Stimulated activated CD4-positive, alpha-beta T cell treated with anti-CD3 and anti-CD28 coated beads, TNF-alpha, amount 100 ng/mL, for 24 hours (primary cell): ENCODE measurements around the gene PARD3B.

Experiments
- DNase-seq, 3 experiments: peaks; one replicate each; pipeline ENCODE4 v3.0.0-alpha.2; 2020; ENCODE audit warnings: low read depth in 3 of 3

PARD3B gene

DNA sequence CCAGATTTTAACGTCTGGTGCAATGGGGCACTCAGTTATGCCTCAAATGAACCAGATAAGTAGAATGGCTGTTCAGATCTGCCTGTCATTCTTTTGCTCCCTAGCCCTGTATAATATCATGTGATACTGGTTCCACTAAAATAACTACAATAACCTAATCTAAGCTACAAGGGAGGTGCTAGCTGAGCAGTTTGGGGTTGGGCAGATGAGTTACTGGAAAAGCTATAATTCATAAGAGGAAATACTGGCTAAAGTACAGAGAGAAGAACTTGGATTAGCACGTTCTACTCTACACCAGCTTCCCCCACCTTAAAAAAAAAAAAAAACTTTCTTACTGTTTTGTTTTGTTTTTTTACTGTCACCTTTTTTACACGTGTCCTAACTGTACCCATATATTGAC lies 953.7 kb downstream of the PARD3B start:
- DNase-seq: no peak

DNA sequence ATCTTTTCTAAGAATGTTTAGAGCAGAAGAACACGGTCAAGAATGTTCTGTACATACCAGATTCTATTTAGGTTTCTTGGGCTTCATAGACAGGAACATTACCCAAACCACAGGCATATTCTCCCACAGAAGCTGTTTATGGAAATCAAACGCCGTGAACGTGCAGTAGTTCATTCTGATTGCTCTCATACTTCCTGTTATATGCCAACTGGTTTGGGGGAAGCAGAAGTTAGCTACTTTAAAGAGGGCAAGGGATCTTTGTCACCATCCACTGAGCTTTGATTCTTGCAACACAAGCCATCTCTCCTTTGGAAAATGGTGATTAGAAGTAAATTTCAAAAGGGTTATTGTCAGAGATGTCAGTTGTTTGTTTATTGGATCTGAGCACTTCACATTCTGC lies 954.8 kb downstream of the PARD3B start:
- no peak for DNase-seq

DNA sequence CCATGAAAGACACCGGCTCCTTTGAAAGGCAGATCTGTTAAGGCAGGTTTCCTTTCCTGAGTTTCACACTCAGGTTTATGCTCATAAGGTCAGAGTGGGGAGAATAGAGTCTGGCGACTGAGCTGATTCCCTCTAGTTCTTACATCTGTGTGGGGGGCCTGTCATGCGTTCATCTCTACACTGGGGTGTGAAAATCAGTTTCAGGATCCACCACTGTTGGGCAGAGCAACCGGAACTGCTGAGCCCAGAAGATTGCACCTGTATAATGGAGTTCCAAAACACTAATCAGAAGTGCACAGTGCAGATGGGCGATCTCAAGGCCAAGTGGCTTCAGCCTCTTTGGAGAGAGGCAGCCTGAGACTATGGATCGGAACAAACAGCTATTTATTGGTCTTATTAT lies 955.7 kb downstream of the PARD3B start:
- DNase-seq: no peak

DNA sequence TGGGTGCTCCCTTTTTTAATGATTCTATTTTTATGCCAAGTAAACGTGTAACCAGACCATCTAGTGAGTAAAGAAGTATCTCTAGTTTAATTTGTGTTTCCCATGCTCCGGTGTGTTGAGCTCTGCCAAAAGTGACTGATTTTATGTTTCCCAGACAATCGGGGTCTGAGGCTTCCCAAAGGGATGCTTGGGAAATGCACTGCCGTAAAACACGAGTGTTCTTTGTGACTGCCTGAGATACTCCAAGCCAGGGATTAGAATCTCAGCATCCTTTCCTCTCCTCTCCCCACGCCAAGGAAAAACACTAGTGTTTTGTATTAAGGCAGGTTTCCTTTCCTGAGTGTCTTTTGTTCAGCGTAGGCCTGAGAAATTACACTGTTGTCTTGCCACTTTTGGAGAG lies 956.6 kb downstream of the PARD3B start:
- no peak for DNase-seq

DNA sequence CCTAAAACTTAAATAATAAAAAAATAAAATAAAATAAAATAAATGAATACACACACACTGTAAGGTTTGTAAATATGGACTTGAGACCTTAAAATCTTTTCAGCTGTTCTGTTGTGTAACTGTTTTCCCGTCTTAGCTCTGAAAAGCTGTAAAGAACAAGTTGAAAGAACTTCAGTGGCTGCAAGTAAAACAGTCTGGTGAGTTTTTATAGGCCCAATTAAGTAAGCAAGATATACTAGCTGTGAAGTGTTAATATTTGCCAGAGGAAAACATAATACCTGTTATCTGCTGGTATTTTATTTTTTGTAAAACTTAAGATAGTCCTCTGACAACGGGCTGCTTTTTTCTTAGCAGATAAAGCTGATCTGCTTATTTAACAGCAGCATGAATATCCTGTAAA lies 960.1 kb downstream of the PARD3B start:
- no peak for DNase-seq

DNA sequence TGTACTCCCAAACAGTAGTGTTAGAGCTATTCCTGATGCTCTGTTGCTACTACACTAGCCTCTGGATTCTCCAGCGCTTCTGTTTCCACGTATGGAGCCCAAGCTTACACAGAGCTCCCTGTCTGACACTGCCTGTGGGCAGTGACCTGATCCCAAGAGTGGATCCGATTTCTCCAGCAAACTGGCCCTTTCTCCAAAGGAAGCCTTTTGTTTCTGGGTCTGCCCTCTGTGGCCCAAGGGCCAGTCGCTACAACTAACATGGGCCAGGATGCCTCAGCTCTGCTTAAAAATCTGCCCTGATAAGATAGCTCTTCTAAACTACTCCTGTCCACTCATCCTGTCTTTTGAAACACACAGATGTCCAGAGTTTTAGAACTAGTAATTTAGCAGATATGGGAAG lies 964.4 kb downstream of the PARD3B start:
- DNase-seq: no peak

DNA sequence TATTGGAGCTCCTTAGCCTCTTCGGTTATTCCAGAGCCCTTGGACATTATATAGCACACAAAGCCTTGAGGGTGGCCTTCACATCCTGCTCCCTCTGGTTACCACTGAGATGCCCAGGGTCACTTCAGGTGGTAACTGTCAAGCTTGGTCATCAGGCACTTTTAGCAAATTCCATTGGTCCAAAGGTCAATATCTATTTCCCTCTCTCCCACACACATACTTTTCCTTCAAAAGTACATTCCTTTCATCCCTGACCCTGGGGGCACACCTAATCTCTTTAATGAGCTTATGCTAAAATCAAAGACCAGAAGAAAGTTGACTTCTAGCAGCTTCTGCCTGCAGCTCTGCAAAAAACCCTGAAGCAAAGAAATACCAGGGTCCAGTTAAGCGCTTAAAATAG lies 965.1 kb downstream of the PARD3B start:
- no peak for DNase-seq

DNA sequence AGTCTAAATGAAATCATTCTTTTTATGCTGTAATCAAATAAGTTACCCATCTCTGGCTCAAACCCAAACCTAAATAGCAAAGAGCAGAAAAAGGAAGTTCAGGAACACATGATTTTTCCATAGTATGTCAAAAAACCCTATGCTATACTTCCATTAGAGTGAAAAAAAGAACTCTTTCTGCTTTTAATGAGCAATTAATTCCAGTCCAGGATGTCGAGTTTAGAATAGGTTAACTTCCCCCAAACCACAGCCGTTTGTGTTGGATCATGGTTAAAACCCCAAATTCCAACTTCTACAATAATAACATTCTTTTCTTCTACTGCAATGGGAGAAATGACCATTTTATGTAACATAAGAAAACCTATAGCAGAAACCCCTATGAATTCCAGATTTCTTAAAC lies 965.9 kb downstream of the PARD3B start:
- no peak for DNase-seq

DNA sequence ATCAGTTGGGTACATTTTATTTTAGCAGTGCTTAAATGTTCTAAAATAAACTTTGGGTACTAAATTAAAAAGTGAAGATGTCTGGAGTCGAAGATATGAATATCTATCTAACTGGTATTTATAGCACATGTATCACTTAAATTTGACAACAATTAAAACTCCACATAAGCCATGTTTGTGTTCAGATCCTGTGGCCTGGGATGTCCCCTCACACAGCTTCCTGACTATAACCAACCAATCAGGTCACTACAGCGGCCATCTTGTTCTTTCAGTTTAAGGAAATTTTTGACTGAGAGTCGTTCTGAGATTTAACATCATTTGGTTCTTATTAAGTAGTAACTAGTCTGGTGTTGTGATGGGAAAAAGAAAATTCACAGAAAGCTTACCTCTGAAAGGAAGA lies 966.4 kb downstream of the PARD3B start:
- DNase-seq: no peak

DNA sequence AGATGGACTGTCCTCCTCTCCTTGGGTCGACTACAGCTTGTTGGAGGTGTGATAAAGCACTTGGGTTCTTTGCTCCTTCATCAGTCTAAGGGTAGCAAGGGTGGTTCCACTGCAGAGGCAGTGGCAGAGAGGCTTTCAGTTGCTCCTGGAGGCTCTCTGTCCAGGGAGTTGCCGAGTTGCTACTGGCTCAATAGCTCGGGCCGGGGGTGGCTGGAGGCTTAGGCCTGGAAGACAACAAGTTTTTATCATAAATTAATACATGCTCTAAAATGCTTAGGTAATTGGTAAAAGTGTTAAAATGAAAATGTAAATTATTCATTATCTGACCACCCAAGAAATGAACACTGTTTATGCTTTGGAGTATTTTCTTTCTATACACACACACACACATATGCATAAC lies 975.0 kb downstream of the PARD3B start:
- DNase-seq: no peak

DNA sequence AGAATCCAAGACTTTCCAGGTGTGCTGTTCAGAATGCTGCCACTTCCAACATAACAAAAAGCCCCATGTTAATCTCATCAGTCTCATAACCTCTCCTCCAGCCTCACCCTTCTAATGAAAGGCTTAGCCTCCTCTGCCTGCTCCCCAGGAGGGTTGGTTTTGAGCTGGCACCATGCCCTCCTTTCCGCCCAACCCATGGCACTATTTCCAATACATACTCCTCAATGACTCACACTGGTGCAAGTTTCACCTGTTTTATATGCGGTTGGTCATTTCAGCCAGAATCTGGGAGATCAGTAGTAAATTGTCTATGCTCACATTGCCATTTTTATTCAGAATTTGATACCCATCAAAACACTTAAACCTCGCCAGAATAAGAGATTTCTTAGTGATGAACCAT lies 979.4 kb downstream of the PARD3B start:
- no peak for DNase-seq

DNA sequence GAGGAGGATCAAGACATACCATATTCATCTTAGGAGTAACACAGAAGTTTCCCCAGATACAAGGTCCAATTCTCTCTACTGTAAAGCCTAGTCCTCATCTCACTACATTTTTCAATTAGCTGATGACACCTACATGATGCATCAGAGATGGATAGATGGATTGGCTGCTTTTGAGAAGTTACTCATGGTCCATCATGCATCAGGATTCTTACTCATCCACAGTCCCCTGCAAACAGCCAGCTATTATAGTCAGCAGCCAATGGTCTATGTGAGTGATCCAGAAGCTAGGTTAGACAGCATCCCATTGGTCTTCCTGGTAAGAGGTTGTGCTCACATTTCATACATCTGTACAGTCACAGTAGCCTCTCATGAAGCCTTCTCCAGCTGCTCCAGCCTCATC lies 982.5 kb downstream of the PARD3B start:
- no peak for DNase-seq

DNA sequence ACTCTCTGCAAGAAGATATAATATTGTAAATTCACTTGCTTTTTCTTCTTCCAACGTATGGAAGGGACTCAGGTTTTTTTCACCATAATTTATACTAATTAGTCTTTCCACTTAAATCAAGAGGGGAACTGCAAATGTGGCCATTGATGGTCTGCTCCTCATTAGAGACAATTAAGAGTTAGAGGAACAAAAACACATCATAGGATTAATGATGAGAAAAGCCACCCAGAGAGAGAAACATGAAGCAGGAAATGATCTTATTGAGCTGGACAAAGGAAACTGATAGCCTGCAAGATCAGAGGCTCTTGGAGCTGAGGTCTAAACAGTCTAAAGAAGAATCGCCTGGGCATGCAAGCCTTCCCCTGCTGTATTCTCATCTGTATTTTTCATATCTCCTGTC lies 985.8 kb downstream of the PARD3B start:
- no peak for DNase-seq

DNA sequence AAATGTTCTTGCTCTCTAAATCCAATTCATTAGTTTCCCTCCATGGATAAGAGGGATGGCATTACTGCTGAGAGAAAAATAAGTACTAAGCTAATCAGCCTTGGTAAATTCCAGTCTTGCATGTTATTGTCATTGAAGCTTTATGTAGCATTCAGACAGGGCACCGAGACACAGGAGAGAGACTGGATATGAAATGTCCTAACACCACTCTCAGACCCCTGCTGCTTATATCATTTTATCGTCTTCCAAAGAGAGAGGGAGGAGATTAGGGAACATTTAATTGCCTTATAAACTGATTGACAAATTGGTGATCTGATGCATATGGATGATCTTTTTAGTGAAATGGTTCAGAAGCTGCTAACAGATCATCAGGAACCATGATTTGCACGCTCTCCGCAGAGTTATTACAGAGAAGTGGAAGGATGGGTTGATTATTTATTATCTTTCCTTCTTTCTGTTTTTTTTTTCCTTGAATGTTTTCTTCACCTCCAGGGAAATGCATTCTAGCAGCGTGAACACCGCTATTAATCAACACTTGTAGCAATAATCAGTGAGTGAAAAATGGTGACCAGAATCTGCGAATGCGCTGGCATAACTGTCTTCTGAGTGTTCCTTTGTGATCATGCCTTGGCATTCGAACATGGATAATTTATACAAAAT lies 986.3 kb downstream of the PARD3B start:
- DNase-seq: no peak

DNA sequence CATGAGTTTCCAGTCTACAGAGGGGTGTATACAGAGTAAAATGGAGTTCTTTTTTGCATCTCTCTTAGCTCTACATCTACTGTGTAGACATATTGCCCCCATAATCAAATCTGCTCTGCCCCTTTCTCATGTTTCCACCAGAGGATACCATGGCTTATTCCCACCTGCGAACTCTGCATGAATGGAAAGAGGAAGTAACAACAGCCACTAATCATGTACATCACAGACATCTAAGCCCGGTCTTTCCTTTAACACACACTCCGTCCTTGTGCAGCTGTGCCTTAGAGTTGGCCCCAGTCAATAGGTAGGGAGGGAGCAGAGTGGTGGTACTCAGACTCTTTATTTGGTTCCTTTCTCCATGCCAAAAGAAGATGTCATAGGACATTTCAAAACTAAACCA lies 989.7 kb downstream of the PARD3B start:
- DNase-seq: no peak

DNA sequence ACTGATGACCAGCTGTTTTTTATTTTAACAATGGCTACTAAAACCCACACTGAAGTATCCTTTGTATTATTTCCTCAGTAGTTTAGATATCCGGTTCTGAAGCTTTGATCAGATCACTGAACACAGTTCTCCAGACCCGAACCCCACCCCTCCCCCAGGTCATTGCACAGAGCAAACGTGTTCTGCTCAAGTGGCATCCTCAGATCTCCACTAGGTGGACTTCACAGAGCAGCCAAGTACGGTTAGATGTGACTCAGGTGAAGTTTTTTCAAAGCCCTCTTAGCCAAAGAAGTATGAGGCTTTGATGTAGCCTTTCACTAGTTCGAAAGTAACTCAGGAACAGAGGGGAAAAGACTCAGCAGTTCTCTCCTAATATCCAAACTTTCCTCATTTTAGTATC lies 994.3 kb downstream of the PARD3B start:
- DNase-seq: no peak

DNA sequence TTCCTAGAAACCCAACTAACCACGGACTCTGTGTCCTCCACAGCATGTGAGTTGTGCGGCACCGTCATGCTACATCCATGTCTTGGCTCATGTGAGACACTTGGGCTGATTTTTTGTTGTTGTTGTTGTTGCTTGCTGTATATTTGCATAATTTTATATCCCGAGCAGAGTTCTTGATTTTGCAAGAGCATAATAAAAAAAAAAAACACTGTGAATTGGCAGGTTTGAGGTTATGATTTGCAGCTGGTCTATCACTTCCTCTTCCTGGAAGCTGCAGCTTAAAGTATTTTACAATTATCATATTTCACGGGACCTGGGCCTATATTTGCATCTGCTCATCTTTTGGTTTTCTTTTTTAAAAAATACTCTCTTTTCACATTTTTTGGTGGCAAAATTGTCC lies 994.8 kb downstream of the PARD3B start:
- no peak for DNase-seq

DNA sequence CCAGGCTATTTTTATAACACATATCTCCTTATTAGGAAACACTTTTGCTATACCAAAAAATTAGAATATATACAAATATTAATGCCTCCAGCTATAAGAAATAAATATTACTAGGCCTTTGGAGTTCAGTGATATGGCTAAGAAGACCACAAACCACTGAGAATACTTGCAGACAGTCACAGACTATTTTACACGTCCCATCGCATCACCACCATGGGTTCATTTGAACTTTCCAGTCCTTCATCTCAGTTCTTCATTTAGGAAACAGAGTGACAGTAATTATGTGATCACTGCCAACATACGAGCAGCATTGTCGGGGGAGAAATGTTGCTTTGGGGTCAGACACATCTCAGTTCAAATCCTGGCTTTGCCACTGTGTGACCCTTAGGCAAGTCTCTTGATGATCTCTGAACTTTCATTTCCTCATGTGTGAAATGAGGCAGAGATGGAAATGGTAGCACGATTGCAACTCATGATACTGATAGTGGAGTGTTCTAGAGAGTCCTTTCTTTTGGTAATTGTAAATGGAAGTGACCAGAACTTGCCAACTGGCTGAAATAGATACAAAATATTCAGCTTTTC lies 998.1 kb downstream of the PARD3B start:
- DNase-seq: no peak

DNA sequence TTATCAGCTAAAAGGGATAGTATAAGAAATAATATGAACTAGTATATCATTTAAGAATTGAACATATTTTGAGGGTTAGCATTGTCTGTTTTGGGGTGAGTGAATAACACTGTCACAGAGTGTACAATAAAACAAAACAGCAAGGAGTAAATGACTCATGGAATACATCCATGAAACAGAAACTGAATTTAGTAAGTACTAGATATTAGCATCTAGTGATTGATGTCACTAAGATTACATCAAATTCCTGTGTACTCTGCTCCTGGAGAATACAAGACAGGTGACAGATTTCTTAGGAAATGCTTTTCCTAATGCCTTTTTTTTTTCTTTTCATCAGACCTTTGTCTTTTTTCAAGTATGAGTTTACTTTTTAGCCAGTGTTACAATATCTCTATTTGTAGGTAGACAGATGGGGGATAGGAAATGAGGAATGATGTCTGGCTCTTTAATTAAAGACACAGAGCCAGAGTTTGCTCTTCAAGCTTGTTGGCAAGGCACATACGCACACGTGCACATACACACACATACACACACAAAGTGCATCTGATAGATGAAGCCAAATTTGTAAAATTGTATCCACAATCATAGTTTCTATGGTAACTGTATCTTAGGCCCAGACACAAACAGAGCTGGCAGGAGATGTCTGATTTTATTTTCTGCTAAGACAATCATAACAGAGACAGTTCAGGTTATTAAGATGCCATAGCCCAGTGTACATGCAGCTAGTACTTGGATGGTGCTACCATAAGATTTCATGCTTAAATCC lies 998.8 kb downstream of the PARD3B start:
- DNase-seq: no peak

DNA sequence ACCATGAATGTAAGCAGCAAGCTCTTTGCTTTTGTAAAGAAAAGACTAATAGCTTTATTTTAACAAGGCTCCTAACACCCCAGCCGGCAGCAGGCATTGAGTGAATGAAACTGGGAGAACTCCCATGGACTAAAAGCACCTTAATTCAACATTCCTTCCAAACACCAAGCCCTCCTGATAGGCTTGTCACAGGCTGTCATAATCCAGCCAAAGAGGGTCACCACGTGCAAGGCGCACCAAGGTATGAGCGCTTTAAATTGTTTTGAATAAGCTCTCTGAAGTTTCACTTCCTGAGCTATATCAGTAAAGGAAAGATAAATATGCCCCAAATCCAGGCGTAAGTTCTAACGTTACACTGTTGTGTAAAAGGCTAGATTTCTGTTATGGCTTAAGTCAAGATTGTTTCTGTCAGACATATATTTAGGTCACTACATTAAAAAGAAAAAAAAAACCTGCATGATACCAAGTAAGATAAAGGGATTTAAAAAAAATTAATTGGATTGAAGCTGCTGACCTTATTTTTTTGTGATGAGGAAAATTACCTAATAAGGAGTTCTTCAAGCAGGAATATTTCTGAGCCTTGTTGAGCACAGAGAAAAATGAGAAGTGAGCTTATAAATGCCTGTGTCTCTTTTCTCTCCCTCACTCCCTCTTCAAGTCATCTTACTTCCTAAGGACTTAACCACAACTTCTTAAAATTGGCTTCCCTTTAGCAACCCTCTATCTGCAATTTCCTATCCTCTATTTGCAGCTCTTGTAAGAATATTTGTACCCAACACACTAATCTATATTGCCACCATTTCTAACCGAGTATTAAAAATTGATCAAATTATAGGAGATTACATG lies 1000.9 kb downstream of the PARD3B start:
- DNase-seq: no peak

DNA sequence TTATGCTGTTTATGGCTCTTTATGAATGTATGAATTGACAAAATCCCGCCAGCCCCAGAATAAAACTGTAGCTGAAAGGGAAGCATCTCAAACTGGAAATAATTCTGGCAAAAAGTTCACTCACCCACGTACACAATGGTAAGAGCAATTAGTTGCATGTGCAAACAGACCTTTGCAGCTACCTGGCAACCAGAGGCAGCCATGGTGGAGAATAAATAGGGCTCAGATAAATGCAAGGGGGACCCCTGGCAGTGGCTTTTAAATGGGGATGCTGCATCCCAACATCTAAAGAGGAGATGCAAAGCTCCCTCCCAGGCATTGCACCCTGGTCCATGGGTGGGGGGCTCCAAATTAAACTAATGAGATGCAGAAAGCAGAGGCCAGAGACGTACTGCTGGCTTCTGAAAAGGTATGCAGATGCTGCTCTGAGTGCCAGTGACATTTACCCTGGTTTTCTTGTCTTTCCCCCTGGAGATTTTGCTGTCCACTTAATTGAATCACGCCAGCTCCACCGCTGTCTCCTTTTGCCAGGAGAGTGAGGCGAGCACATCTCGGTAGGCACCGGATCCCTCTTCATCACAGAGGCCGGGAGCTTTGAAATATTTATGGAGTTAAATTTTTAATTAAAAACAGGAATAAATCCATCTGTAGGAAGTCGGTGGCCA lies 1010.4 kb downstream of the PARD3B start:
- no peak for DNase-seq

DNA sequence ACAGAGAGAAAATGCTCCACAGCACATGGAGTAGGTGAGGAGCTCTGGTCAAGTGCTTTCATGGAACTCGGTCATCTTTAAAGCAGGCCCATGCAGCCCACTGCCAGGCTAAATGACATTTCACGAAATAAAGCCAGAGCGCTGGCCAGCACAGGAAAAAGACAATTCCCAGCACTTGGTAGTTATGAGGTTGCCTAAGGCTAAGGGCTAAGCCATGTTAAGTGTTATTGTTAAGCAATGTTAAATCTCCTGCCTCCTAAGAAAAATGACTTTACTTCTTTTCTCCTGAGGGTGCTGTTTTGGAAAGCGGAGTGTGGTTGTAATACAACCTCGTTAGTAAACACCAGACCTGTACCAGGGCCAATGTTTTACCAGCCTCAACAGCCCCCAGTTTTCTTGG lies 1011.1 kb downstream of the PARD3B start:
- no peak for DNase-seq
